ENCODE data around the gene KIF12. TPM values are rescaled to one million over a fixed set of nuclear protein-coding genes. Genes with fewer than 3 reads are reported as not detected.
"Not testable (repeated sequence)": the region's sequence is repeated elsewhere in the genome, so short reads cannot be mapped to it uniquely, and the experiment has no call there.

Gene KIF12
- total and polyA plus RNA-seq, 3 experiments from 2014 or later = not detected

- Mint-ChIP-seq H3K27me3 (peaks cover 7 to 22% of the 10 kb centered on the region in 2 donors), H3K4me1 (no peaks in the 10 kb centered on the region), H3K4me3 (no peak overlapping the region), H3K9me3 (no peaks in the 10 kb centered on the region), H3K36me3 (no peaks in the 10 kb centered on the region), H3K27ac (no peak overlapping the region)
- Histone ChIP-seq H3K4me1 (ENCODE audit: insufficient read depth, low read length) (no peaks in the 10 kb centered on the region), H3K36me3 (ENCODE audit: insufficient read depth, low read length) (no peaks in the 10 kb centered on the region), H3K27ac (ENCODE audit: low read depth, low read length) (no peak overlapping the region), H3K9me3 (ENCODE audit: low read length) (no peaks in the 10 kb centered on the region), H3K4me3 (ENCODE audit: low read length) (no peak overlapping the region), H3K27me3 (ENCODE audit: insufficient read depth, low read length, poor library complexity, severe bottlenecking) (no peaks in the 10 kb centered on the region)
- CTCF ChIA-PET = interaction anchor here (1.0 kb wide), 1 partner anchor 11 kb away, joined by 3 read pairs; the partner anchor contains the start of gene KIF12
- POLR2A ChIA-PET = no interaction called here
- no peak for DNase-seq
These were observed 10.4 kb downstream of the KIF12 start for GRCh38 chr9:114088571-114089170.

- DNase-seq = no peak
- H3K9me3 Mint-ChIP-seq = no peaks in the 10 kb centered on the region
- H3K27ac Mint-ChIP-seq = no peak overlapping the region
- Histone ChIP-seq H3K4me1 (ENCODE audit: insufficient read depth, low read length) (no peaks in the 10 kb centered on the region), H3K27me3 (ENCODE audit: insufficient read depth, low read length, poor library complexity, severe bottlenecking) (no peaks in the 10 kb centered on the region), H3K4me3 (ENCODE audit: low read length) (no peak overlapping the region), H3K9me3 (ENCODE audit: low read length) (no peaks in the 10 kb centered on the region), H3K36me3 (ENCODE audit: insufficient read depth, low read length) (no peaks in the 10 kb centered on the region), H3K27ac (ENCODE audit: low read depth, low read length) (no peak overlapping the region)
- H3K27me3 Mint-ChIP-seq = peaks cover 7 to 22% of the 10 kb centered on the region in 2 donors
- no peak overlapping the region for H3K4me3 Mint-ChIP-seq
- ChIA-PET CTCF (interaction anchor here (1.0 kb wide), 1 partner anchor 12 kb away, joined by 3 read pairs; the partner anchor contains the start of gene KIF12), POLR2A (no interaction called here)
- H3K36me3 Mint-ChIP-seq = no peaks in the 10 kb centered on the region
- no peaks in the 10 kb centered on the region for H3K4me1 Mint-ChIP-seq
These were observed 11.4 kb downstream of the KIF12 start for GRCh38 chr9:114087721-114088120.

- no peaks in the 10 kb centered on the region for H3K36me3 ChIP-seq (ENCODE audit: insufficient read depth, low read length)
- H3K27ac ChIP-seq (ENCODE audit: low read depth, low read length) = no peak overlapping the region
- CTCF ChIA-PET = no interaction called here
- H3K4me1 ChIP-seq (ENCODE audit: insufficient read depth, low read length) = no peaks in the 10 kb centered on the region
- peaks cover 0 to 2% (median 0%) of the 10 kb centered on the region in 3 donors for H3K4me1 Mint-ChIP-seq
- H3K9me3 ChIP-seq (ENCODE audit: low read length) = no peaks in the 10 kb centered on the region
- H3K27me3 ChIP-seq (ENCODE audit: insufficient read depth, low read length, poor library complexity, severe bottlenecking) = no peaks in the 10 kb centered on the region
- H3K4me3 ChIP-seq (ENCODE audit: low read length) = no peak overlapping the region
- POLR2A ChIA-PET = no interaction called here
- no peak overlapping the region for H3K4me3 Mint-ChIP-seq
- H3K9me3 Mint-ChIP-seq = no peaks in the 10 kb centered on the region
- H3K36me3 Mint-ChIP-seq = no peaks in the 10 kb centered on the region
- peaks cover 7 to 22% of the 10 kb centered on the region in 2 donors for H3K27me3 Mint-ChIP-seq
- no peak for DNase-seq
- no peak overlapping the region for H3K27ac Mint-ChIP-seq
These were observed 12.5 kb downstream of the KIF12 start for GRCh38 chr9:114086607-114087006.

- DNase-seq = no peak
- Mint-ChIP-seq H3K27me3 (peaks cover 7 to 22% of the 10 kb centered on the region in 2 donors), H3K4me3 (no peak overlapping the region), H3K9me3 (no peaks in the 10 kb centered on the region), H3K36me3 (no peaks in the 10 kb centered on the region), H3K27ac (no peak overlapping the region), H3K4me1 (peaks cover 0 to 2% (median 0%) of the 10 kb centered on the region in 3 donors)
- Histone ChIP-seq H3K9me3 (ENCODE audit: low read length) (no peaks in the 10 kb centered on the region), H3K4me1 (ENCODE audit: insufficient read depth, low read length) (no peaks in the 10 kb centered on the region), H3K36me3 (ENCODE audit: insufficient read depth, low read length) (no peaks in the 10 kb centered on the region), H3K4me3 (ENCODE audit: low read length) (no peak overlapping the region), H3K27me3 (ENCODE audit: insufficient read depth, low read length, poor library complexity, severe bottlenecking) (no peaks in the 10 kb centered on the region), H3K27ac (ENCODE audit: low read depth, low read length) (no peak overlapping the region)
- POLR2A ChIA-PET = no interaction called here
- CTCF ChIA-PET = no interaction called here
These were observed 13.1 kb downstream of the KIF12 start for GRCh38 chr9:114086009-114086408.

GRCh38 chr9:114085387-114085789, 13.7 kb downstream of the KIF12 start:
- peaks cover 2 to 19% of the 10 kb centered on the region in 2 donors for H3K27me3 Mint-ChIP-seq

GRCh38 chr9:114084282-114085073, 14.6 kb downstream of the KIF12 start:
- DNase-seq = no peak
- Histone ChIP-seq H3K4me1 (ENCODE audit: insufficient read depth, low read length) (no peaks in the 10 kb centered on the region), H3K4me3 (ENCODE audit: low read length) (no peak overlapping the region), H3K9me3 (ENCODE audit: low read length) (no peaks in the 10 kb centered on the region), H3K27me3 (ENCODE audit: insufficient read depth, low read length, poor library complexity, severe bottlenecking) (no peaks in the 10 kb centered on the region), H3K36me3 (ENCODE audit: insufficient read depth, low read length) (no peaks in the 10 kb centered on the region), H3K27ac (ENCODE audit: low read depth, low read length) (no peak overlapping the region)
- no peak overlapping the region for H3K4me3 Mint-ChIP-seq
- POLR2A ChIA-PET = no interaction called here
- CTCF ChIA-PET = interaction anchor here (0.8 to 2.8 kb wide), 5 partner anchors 10 to 207 kb away, joined by 3 to 19 read pairs (median 5); no protein-coding TSS in a partner anchor
- no peak overlapping the region for H3K27ac Mint-ChIP-seq
- peaks cover 0 to 2% (median 0%) of the 10 kb centered on the region in 3 donors for H3K4me1 Mint-ChIP-seq
- no peaks in the 10 kb centered on the region for H3K9me3 Mint-ChIP-seq
- peaks cover 2 to 12% of the 10 kb centered on the region in 2 donors for H3K27me3 Mint-ChIP-seq
- no peaks in the 10 kb centered on the region for H3K36me3 Mint-ChIP-seq

More at GRCh38 chr9:114085387-114085789, 13.7 kb downstream of the KIF12 start:
- no peaks in the 10 kb centered on the region for H3K9me3 Mint-ChIP-seq
- H3K36me3 ChIP-seq (ENCODE audit: insufficient read depth, low read length) = no peaks in the 10 kb centered on the region
- H3K27ac Mint-ChIP-seq = no peak overlapping the region
- H3K4me3 Mint-ChIP-seq = no peak overlapping the region
- peaks cover 0 to 2% (median 0%) of the 10 kb centered on the region in 3 donors for H3K4me1 Mint-ChIP-seq
- H3K27me3 ChIP-seq (ENCODE audit: insufficient read depth, low read length, poor library complexity, severe bottlenecking) = no peaks in the 10 kb centered on the region
- no peak overlapping the region for H3K4me3 ChIP-seq (ENCODE audit: low read length)
- no peak overlapping the region for H3K27ac ChIP-seq (ENCODE audit: low read depth, low read length)
- H3K9me3 ChIP-seq (ENCODE audit: low read length) = no peaks in the 10 kb centered on the region
- H3K4me1 ChIP-seq (ENCODE audit: insufficient read depth, low read length) = no peaks in the 10 kb centered on the region
- POLR2A ChIA-PET = no interaction called here
- DNase-seq = no peak
- H3K36me3 Mint-ChIP-seq = no peaks in the 10 kb centered on the region
- CTCF ChIA-PET = interaction anchor here (0.8 to 0.9 kb wide), 2 partner anchors 10 to 11 kb away, joined by 3 read pairs; no protein-coding TSS in a partner anchor

- no peaks in the 10 kb centered on the region for H3K27me3 ChIP-seq (ENCODE audit: insufficient read depth, low read length, poor library complexity, severe bottlenecking)
- Mint-ChIP-seq H3K27me3 (peaks cover 2 to 11% of the 10 kb centered on the region in 2 donors), H3K4me1 (peaks cover 0 to 2% (median 0%) of the 10 kb centered on the region in 3 donors), H3K27ac (no peak overlapping the region), H3K36me3 (no peaks in the 10 kb centered on the region), H3K4me3 (no peak overlapping the region), H3K9me3 (no peaks in the 10 kb centered on the region)
- ChIA-PET CTCF (interaction anchor here (1.1 to 2.8 kb wide), 5 partner anchors 9 to 207 kb away, joined by 3 to 19 read pairs (median 6); no protein-coding TSS in a partner anchor), POLR2A (no interaction called here)
- no peak overlapping the region for H3K4me3 ChIP-seq (ENCODE audit: low read length)
- H3K27ac ChIP-seq (ENCODE audit: low read depth, low read length) = no peak overlapping the region
- H3K9me3 ChIP-seq (ENCODE audit: low read length) = no peaks in the 10 kb centered on the region
- no peaks in the 10 kb centered on the region for H3K4me1 ChIP-seq (ENCODE audit: insufficient read depth, low read length)
- H3K36me3 ChIP-seq (ENCODE audit: insufficient read depth, low read length) = no peaks in the 10 kb centered on the region
- no peak for DNase-seq
These were observed 15.4 kb downstream of the KIF12 start for GRCh38 chr9:114083666-114084065.

GRCh38 chr9:114082763-114083412, 16.2 kb downstream of the KIF12 start:
- H3K4me3 Mint-ChIP-seq; H3K4me1 Mint-ChIP-seq; H3K36me3 ChIP-seq (ENCODE audit: insufficient read depth, low read length); H3K27ac ChIP-seq (ENCODE audit: low read depth, low read length); H3K27me3 ChIP-seq (ENCODE audit: insufficient read depth, low read length, poor library complexity, severe bottlenecking); H3K4me1 ChIP-seq (ENCODE audit: insufficient read depth, low read length); H3K9me3 Mint-ChIP-seq; POLR2A ChIA-PET; H3K4me3 ChIP-seq (ENCODE audit: low read length); DNase-seq; H3K9me3 ChIP-seq (ENCODE audit: low read length); H3K36me3 Mint-ChIP-seq: not testable (repeated sequence)
- Mint-ChIP-seq H3K27ac (peak overlapping the region in 1 of 8 donors; percentile 52), H3K27me3 (peaks cover 2 to 11% of the 10 kb centered on the region in 2 donors)
- CTCF ChIA-PET = interaction anchor here (0.7 to 2.8 kb wide), 14 partner anchors 8 to 426 kb away, joined by 3 to 19 read pairs (median 3); no protein-coding TSS in a partner anchor
